SU-DHL-6 (cell line): ENCODE data around the gene UQCC3.

ENCODE experiments used
- H2AFZ ChIP-seq: fragments of 200-600 bp; sonication (generic); 2 replicates; pipeline ENCODE4 v1.6.1; 2014; ENCODE audit warnings: low read depth, mild to moderate bottlenecking, moderate library complexity, mixed read lengths, antibody characterized with exemption, low read length; ENCODE audit not compliant: severe bottlenecking
- H3F3A ChIP-seq: fragments of 200-600 bp; shearing (Covaris generic); 2 replicates; pipeline ENCODE4 v1.6.0; 2016; ENCODE audit warnings: antibody characterized with exemption, mild to moderate bottlenecking; ENCODE audit not compliant: insufficient read depth
- H3K27ac ChIP-seq: fragments of 200-600 bp; sonication (generic); 2 replicates; pipeline ENCODE4 v1.5.1; 2016; ENCODE audit warnings: low read depth, mild to moderate bottlenecking, low read length, moderate library complexity, mixed read lengths
- H3K27me3 ChIP-seq: fragments of 200-600 bp; sonication (generic), shearing (Covaris generic); 2 replicates; pipeline ENCODE4 v1.6.0; 2014; ENCODE audit warnings: mild to moderate bottlenecking, low read length
- H3K36me3 ChIP-seq: fragments of 200-600 bp; sonication (generic); 2 replicates; pipeline ENCODE4 v1.6.1; 2014; ENCODE audit warnings: mild to moderate bottlenecking, low read length, mixed read lengths
- H3K4me2 ChIP-seq: fragments of 300-600, 200-600 bp; shearing (Covaris generic), sonication (generic); 2 replicates; pipeline ENCODE4 v1.6.0; 2014; ENCODE audit warnings: low read length, low read depth, mild to moderate bottlenecking; ENCODE audit not compliant: poor library complexity, severe bottlenecking
- H3K4me3 ChIP-seq: fragments of 200-600 bp; sonication (generic); 2 replicates; pipeline ENCODE4 v1.5.1; 2014; ENCODE audit warnings: antibody characterized with exemption, low read length, mild to moderate bottlenecking, mixed read lengths; ENCODE audit not compliant: insufficient read depth, poor library complexity, severe bottlenecking
- H3K79me2 ChIP-seq: fragments of 200-600 bp; sonication (generic); 2 replicates; pipeline ENCODE4 v1.6.1; 2014; ENCODE audit warnings: mild to moderate bottlenecking, low read length, moderate library complexity; ENCODE audit not compliant: insufficient read depth
- H3K9ac ChIP-seq: fragments of 200-600 bp; sonication (generic); 2 replicates; pipeline ENCODE4 v1.7.0; 2014; ENCODE audit warnings: mild to moderate bottlenecking, low read length
- H3K9me2 ChIP-seq: fragments of 200-600 bp; sonication (generic); replicated peaks from 2 replicates; pipeline ENCODE4 v1.6.1; 2014; ENCODE audit warnings: low read length; ENCODE audit not compliant: insufficient read depth
- H3K9me3 ChIP-seq: fragments of 200-600 bp; sonication (generic); 2 replicates; pipeline ENCODE4 v1.6.1; 2014; ENCODE audit warnings: low read length, mixed read lengths; ENCODE audit not compliant: insufficient read depth
- H4K20me1 ChIP-seq: fragments of 200-600 bp; sonication (generic); 2 replicates; pipeline ENCODE4 v1.6.1; 2014; ENCODE audit warnings: low read depth, mild to moderate bottlenecking, antibody characterized with exemption, low read length, moderate library complexity, mixed read lengths
- CTCF ChIP-seq: fragments of 200-600 bp; sonication (generic); IDR thresholded peaks from one replicate; pipeline ENCODE4 v1.5.1; 2017; ENCODE audit warnings: antibody characterized with exemption, mild to moderate bottlenecking, low read length, moderate library complexity; ENCODE audit not compliant: insufficient read depth, poor library complexity, severe bottlenecking
- EZH2phosphoT487 ChIP-seq: fragments of 200-600 bp; sonication (generic), shearing (Covaris generic); conservative IDR thresholded peaks from 2 replicates; pipeline ENCODE4 v1.6.1; 2018; ENCODE audit warnings: mild to moderate bottlenecking, antibody characterized with exemption, low read length, moderate library complexity, mixed read lengths

Gene UQCC3

GRCh38 chr11:62677156-62677555 is 5.7 kb downstream of the UQCC3 start:
- Histone ChIP-seq H3F3A (peaks cover 26% of the 10 kb centered on the region), H3K79me2 (peaks cover 32% of the 10 kb centered on the region; the same call in 1 of the 2 replicates)

DNA sequence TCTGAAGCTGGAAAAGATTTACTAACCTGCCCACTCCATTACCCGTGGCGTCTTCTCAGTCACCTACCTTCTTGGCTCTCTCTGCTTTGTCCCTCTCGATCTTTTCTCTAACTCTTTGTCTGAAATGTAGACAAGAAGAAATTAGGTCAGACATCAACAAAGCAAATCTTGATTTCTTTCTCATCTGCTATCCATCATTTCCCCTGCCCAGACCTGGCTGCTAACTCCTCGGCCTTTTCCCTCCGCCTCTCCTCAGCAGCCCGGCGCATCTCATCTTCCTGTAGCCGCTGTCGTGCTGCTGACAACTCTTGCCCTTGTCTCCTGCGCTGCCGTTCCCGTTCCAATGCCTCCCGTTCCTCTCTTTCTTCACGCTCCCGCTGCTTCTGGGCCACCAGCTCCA is 6.2 kb downstream of the UQCC3 start:
- H3K27me3 ChIP-seq: no peaks in the 10 kb centered on the region
- H3K9me2 ChIP-seq: no peaks in the 10 kb centered on the region
- no peaks in the 10 kb centered on the region for H3K9me3 ChIP-seq
- peak overlapping the region; percentile 92 for H3K9ac ChIP-seq
- H4K20me1 ChIP-seq: no peaks in the 10 kb centered on the region
- peaks cover 27% of the 10 kb centered on the region; the same call in 1 of the 2 replicates for H3K79me2 ChIP-seq
- peak overlapping the region; percentile 64 for H3K4me2 ChIP-seq
- H2AFZ ChIP-seq: no peak overlapping the region
- no peak for TF ChIP-seq EZH2phosphoT487
- TF ChIP-seq CTCF: no peak
- no peak overlapping the region for H3K27ac ChIP-seq
- H3K36me3 ChIP-seq: no peaks in the 10 kb centered on the region
- peaks cover 26% of the 10 kb centered on the region for H3F3A ChIP-seq
- peak overlapping the region; percentile 90 for H3K4me3 ChIP-seq

More at GRCh38 chr11:62677156-62677555, 5.7 kb downstream of the UQCC3 start:
- Histone ChIP-seq H3K4me3 (no peak overlapping the region), H3K27ac (no peak overlapping the region), H4K20me1 (no peaks in the 10 kb centered on the region), H3K36me3 (no peaks in the 10 kb centered on the region), H3K27me3 (no peaks in the 10 kb centered on the region), H3K4me2 (peak overlapping the region; percentile 64), H2AFZ (no peak overlapping the region), H3K9ac (no peak overlapping the region), H3K9me3 (no peaks in the 10 kb centered on the region), H3K9me2 (no peaks in the 10 kb centered on the region)
- TF ChIP-seq EZH2phosphoT487 (no peak), CTCF (no peak)

DNA sequence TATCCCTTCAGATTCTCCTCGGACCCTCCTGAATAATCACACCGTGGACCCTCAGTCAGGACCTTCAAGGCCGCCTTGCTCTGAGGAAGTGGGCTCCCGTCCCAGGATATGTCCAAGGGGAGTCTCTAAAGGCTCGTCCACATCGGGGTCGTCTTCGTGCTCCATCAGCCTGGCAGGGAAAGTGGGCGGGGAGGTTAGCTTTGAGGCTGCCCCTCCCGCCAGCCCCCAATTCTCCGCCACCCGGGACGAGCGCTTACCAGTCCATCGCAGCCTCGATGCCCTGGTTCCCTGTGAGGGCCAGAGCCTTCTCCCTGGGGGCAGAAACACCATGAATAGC is 6.9 kb downstream of the UQCC3 start:
- Histone ChIP-seq H3K4me3 (peak overlapping the region; percentile 90), H4K20me1 (no peaks in the 10 kb centered on the region), H3K9ac (peak overlapping the region; percentile 92), H3K27ac (peak overlapping the region; percentile 56), H3K9me3 (no peaks in the 10 kb centered on the region), H3K79me2 (peaks cover 21% of the 10 kb centered on the region; the same call in 1 of the 2 replicates), H3F3A (peaks cover 19% of the 10 kb centered on the region), H3K36me3 (no peaks in the 10 kb centered on the region), H3K9me2 (no peaks in the 10 kb centered on the region), H3K27me3 (no peaks in the 10 kb centered on the region), H2AFZ (no peak overlapping the region), H3K4me2 (peak overlapping the region; percentile 64)
- TF ChIP-seq EZH2phosphoT487: no peak

GRCh38 chr11:62678770-62679696 is 7.6 kb downstream of the UQCC3 start, which contains the start of gene UBXN1:
Gene UBXN1 (minus strand): TSS chr11:62679073. CDS start chr11:62678923, 150 bp downstream.
- TF ChIP-seq CTCF: no peak
- TF ChIP-seq EZH2phosphoT487: no peak
- no peaks in the 10 kb centered on the region for H3K9me3 ChIP-seq
- peak within 1 kb of the TSS; percentile 57 for H2AFZ ChIP-seq
- H3F3A ChIP-seq: peaks cover 17% of the 10 kb centered on the region
- peak within 1 kb of the TSS; percentile 92 for H3K9ac ChIP-seq
- no peaks in the 10 kb centered on the region for H4K20me1 ChIP-seq
- no peaks in the 10 kb centered on the region for H3K27me3 ChIP-seq
- peaks cover 17% of the 10 kb centered on the region; the same call in 1 of the 2 replicates for H3K79me2 ChIP-seq
- H3K36me3 ChIP-seq: no peaks in the 10 kb centered on the region
- peak within 1 kb of the TSS; percentile 90 for H3K4me3 ChIP-seq
- peak within 1 kb of the TSS; percentile 64 for H3K4me2 ChIP-seq
- H3K27ac ChIP-seq: peak within 1 kb of the TSS; percentile 56
- no peaks in the 10 kb centered on the region for H3K9me2 ChIP-seq
